GM23338 (cell line): ENCODE results near the gene OR51M1.
A peak's percentile ranks its signal among the peaks of the same experiment; 100 is the strongest.

Source experiments
- CREB1 ChIP-seq: fragments of 250-450 bp; sonication (Bioruptor Pico); IDR thresholded peaks from 2 replicates; pipeline ENCODE4 v1.5.0; 2020; ENCODE audit warnings: low read depth, mild to moderate bottlenecking, moderate library complexity
- CTCF ChIP-seq, 2 experiments: fragments of 200-600 bp in 1 of 2; sonication (generic) in 1 of 2; conservative IDR thresholded peaks; 2 replicates each; pipeline versions ENCODE4 v1.5.1 to v1.6.1; 2016 to 2017; ENCODE audit warnings: antibody characterized with exemption in 2 of 2, low read depth in 2 of 2, mild to moderate bottlenecking in 2 of 2, moderate library complexity in 1 of 2
- ETS1 ChIP-seq: IDR thresholded peaks from 2 replicates; pipeline ENCODE4 v1.6.1; 2016; ENCODE audit warnings: antibody characterized with exemption
- EZH2 ChIP-seq: fragments of 200-600 bp; sonication (generic); IDR thresholded peaks from one replicate; pipeline ENCODE4 v1.8.0; 2017; ENCODE audit warnings: antibody characterized with exemption, mild to moderate bottlenecking, low read depth; ENCODE audit not compliant: unreplicated experiment
- EZH2phosphoT487 ChIP-seq: fragments of 200-600 bp; sonication (generic); IDR thresholded peaks from one replicate; pipeline ENCODE4 v1.8.1; 2018; ENCODE audit warnings: antibody characterized with exemption; ENCODE audit not compliant: unreplicated experiment
- JUNB ChIP-seq: IDR thresholded peaks from one replicate; pipeline ENCODE4 v1.6.1; 2016; ENCODE audit warnings: antibody characterized with exemption; ENCODE audit not compliant: unreplicated experiment
- NANOG ChIP-seq: IDR thresholded peaks from 2 replicates; pipeline ENCODE4 v1.6.1; 2016; ENCODE audit warnings: antibody characterized with exemption, borderline replicate concordance
- POLR2AphosphoS5 ChIP-seq: IDR thresholded peaks from 2 replicates; pipeline ENCODE4 v1.6.1; 2016; ENCODE audit warnings: antibody characterized with exemption, low read depth
- REST ChIP-seq: IDR thresholded peaks from one replicate; pipeline ENCODE4 v1.6.1; 2018; ENCODE audit warnings: antibody characterized with exemption; ENCODE audit not compliant: unreplicated experiment
- STAT1 ChIP-seq: IDR thresholded peaks from one replicate; pipeline ENCODE4 v1.6.1; 2016; ENCODE audit warnings: antibody characterized with exemption; ENCODE audit not compliant: unreplicated experiment
- ZNF114 ChIP-seq: fragments of 250-450 bp; sonication (Bioruptor Pico); IDR thresholded peaks from 2 replicates; pipeline ENCODE4 v1.5.0; 2020; ENCODE audit warnings: mild to moderate bottlenecking, moderate library complexity
- ZNF331 ChIP-seq: fragments of 250-450 bp; sonication (Bioruptor Pico); IDR thresholded peaks from 2 replicates; pipeline ENCODE4 v1.5.0; 2020; ENCODE audit warnings: low read depth, mild to moderate bottlenecking, moderate library complexity
- ZNF462 ChIP-seq: fragments of 250-450 bp; sonication (Bioruptor Pico); IDR thresholded peaks from 2 replicates; pipeline ENCODE4 v1.5.0; 2020; ENCODE audit warnings: mild to moderate bottlenecking, moderate library complexity

- no peak for TF ChIP-seq POLR2AphosphoS5
- TF ChIP-seq EZH2: no peak
- TF ChIP-seq EZH2phosphoT487: no peak
- no peak for TF ChIP-seq CTCF (conservative IDR thresholded peaks at IDR 0.05; ENCODE audit: low read depth in 2 of 2)
- TF ChIP-seq STAT1: no peak
- no peak for TF ChIP-seq ETS1
- TF ChIP-seq CREB1: no peak
- no peak for TF ChIP-seq REST
- TF ChIP-seq ZNF331: no peak
- 0 out of 2 replicates have a peak, but pooled peaks have one; percentile 14 for TF ChIP-seq NANOG
- TF ChIP-seq JUNB: no peak
- no peak for TF ChIP-seq ZNF114 (CRISPR knock-in tag)
- TF ChIP-seq ZNF462 (CRISPR knock-in tag): no peak
Observed at GRCh38 chr11:5348551-5349194, 34.9 kb upstream of the OR51M1 start.
